Esophagus squamous epithelium (tissue), 5 donors: ENCODE results near the gene POLA1. TPM values are rescaled to one million over a fixed set of nuclear protein-coding genes. Genes with fewer than 3 reads are reported as not detected.

Experiments used
- DNase-seq: peaks from one replicate; lab custom pipeline; 2025; lab: John Stamatoyannopoulos, UW
- H3K27ac ChIP-seq, 4 donors: fragments of 200-600 bp; sonication (generic); one replicate each; pipeline ENCODE4 v1.5.1; 2016 to 2019; ENCODE audit warnings: mild to moderate bottlenecking in 1 of 4
- H3K27me3 ChIP-seq, 4 donors: fragments of 200-600 bp; sonication (generic); 1 replicate in 3 of 4; 2 replicates in 1 of 4; pipeline versions ENCODE4 v1.5.1 to v1.6.0; 2017 to 2021; ENCODE audit warnings: antibody characterized with exemption in 1 of 4
- H3K36me3 ChIP-seq, 3 donors: fragments of 200-600 bp; sonication (generic); one replicate each; pipeline ENCODE4 v1.5.1; 2016 to 2019
- H3K4me1 ChIP-seq, 3 donors: fragments of 200-600 bp; sonication (generic); one replicate each; pipeline ENCODE4 v1.5.1; 2017 to 2019
- H3K4me3 ChIP-seq, 4 donors: fragments of 200-600 bp; sonication (generic); 1 replicate in 3 of 4; 2 replicates in 1 of 4; pipeline ENCODE4 v1.5.1; 2016 to 2019; ENCODE audit warnings: mild to moderate bottlenecking in 2 of 4, moderate library complexity in 1 of 4
- H3K9me3 ChIP-seq, 3 donors: fragments of 200-600 bp; sonication (generic); one replicate each; pipeline ENCODE4 v1.5.1; 2016 to 2019
- POLR2A ChIP-seq, 4 donors: fragments of 450-650 bp; IDR thresholded peaks; one replicate each; pipeline ENCODE4 v1.6.1; 2017; ENCODE audit warnings: antibody characterized with exemption in 4 of 4, mild to moderate bottlenecking in 4 of 4, moderate library complexity in 3 of 4
- WGBS, 2 donors: methylation state at CpG; one replicate each; pipeline ENCODE4 v1.1.5; 2018; 5-methylcytosine and 5-hydroxymethylcytosine counted together
- intact Hi-C: fragments of 100-400 bp; cut with DNase I; formaldehyde crosslinking; loops from one replicate; pipeline ENCODE4 v1.15.0; 2022
- total RNA-seq, 4 donors: library from RNA; depleted of rRNA; stranded (reverse); fragments of >200 nt; gene quantifications; one replicate each; pipeline ENCODE4 v1.1.0, GENCODE V29; 2016
- TF ChIP-seq, protein P1 (sequence below), 6 experiments: fragments of 450-650 bp in 4 of 6; fragments of 200-600 bp in 2 of 6; sonication (generic) in 2 of 6; IDR thresholded peaks; one replicate each; pipeline ENCODE4 v1.5.1; 2016 to 2019; ENCODE audit warnings: antibody characterized with exemption in 6 of 6, mild to moderate bottlenecking in 4 of 6, moderate library complexity in 4 of 6
- donor health status: DM: yes; HTN: yes; CAD: no.

POLA1 gene
- total RNA-seq, 4 donors from 2014 or later: 5.3 to 14.7 (median 13.1) TPM

DNA sequence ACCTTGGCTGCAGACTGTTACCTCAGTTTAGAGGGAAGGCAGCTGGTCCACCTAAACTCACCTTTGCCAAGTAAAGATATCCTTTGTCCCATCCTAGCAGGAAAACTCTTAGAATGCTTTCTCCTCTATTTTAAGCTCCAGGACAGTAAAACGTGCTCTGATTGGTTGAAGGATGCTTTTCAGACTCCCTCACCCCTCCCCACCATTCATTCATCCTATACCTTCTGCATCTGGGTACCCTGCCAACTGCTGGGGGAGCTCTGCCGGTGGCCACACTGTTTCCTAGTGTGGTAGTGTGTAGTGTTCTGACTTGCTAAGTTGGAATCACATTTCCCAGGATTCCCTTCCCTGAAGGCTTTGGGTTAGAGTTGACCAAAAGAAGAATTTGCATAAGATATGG is 20.3 kb upstream of the POLA1 start:
- H3K9me3 ChIP-seq: no peaks in the 10 kb centered on the region
- DNase-seq: no peak
- H3K36me3 ChIP-seq: no peaks in the 10 kb centered on the region
- 32 to 40% methylated on average over 2 of the region's 2 CpGs for WGBS, 2 donors
- H3K4me1 ChIP-seq: no peaks in the 10 kb centered on the region
- intact Hi-C loops: no loop called here
- no peak for TF ChIP-seq POLR2A (IDR thresholded peaks at IDR 0.05)
- TF ChIP-seq, protein P1, sequence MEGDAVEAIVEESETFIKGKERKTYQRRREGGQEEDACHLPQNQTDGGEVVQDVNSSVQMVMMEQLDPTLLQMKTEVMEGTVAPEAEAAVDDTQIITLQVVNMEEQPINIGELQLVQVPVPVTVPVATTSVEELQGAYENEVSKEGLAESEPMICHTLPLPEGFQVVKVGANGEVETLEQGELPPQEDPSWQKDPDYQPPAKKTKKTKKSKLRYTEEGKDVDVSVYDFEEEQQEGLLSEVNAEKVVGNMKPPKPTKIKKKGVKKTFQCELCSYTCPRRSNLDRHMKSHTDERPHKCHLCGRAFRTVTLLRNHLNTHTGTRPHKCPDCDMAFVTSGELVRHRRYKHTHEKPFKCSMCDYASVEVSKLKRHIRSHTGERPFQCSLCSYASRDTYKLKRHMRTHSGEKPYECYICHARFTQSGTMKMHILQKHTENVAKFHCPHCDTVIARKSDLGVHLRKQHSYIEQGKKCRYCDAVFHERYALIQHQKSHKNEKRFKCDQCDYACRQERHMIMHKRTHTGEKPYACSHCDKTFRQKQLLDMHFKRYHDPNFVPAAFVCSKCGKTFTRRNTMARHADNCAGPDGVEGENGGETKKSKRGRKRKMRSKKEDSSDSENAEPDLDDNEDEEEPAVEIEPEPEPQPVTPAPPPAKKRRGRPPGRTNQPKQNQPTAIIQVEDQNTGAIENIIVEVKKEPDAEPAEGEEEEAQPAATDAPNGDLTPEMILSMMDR (IDR thresholded peaks at IDR 0.05): no peak
- no peaks in the 10 kb centered on the region for H3K27me3 ChIP-seq
- H3K4me3 ChIP-seq: no peak overlapping the region
- no peak overlapping the region for H3K27ac ChIP-seq

DNA sequence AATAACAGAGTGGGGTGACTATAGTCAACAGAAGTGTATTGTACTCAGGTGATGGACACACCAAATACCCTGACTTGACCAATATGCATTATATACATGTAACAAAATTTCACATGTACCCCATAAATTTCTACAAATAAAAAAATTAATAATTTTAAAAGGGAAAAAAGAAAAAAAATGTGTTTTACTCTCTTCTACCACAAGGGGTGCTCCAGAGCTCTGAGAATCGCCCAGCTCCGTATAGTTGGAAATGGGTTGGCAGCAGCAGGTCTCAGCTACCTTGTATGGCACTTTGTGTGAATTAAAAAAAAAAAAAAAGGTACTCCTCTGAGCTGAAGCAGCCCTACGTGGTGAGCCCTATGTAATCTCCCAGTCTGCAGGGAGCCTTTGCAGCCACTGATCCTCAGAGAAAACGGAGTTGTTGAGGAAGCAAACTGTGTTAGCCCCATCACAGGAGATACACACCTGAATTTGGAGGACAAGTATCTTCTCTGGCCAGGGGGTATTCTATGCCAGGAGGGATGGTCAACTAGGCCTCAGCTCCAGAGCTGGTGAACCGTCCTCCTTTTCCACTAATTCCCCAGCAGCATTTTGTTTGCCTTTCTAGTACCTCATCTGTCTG is 17.2 kb upstream of the POLA1 start:
- Histone ChIP-seq H3K27me3 (no peaks in the 10 kb centered on the region), H3K9me3 (no peaks in the 10 kb centered on the region), H3K4me1 (no peaks in the 10 kb centered on the region), H3K27ac (no peak overlapping the region), H3K36me3 (no peaks in the 10 kb centered on the region), H3K4me3 (no peak overlapping the region)
- no peak for DNase-seq
- intact Hi-C loops: no loop called here
- no peak for TF ChIP-seq POLR2A (IDR thresholded peaks at IDR 0.05)
- TF ChIP-seq, protein P1 (IDR thresholded peaks at IDR 0.05): peak in 2 of 6 experiments; percentile 25 to 55
- 0 to 35% methylated on average over 3 to 5 of the region's 5 CpGs for WGBS, 2 donors

DNA sequence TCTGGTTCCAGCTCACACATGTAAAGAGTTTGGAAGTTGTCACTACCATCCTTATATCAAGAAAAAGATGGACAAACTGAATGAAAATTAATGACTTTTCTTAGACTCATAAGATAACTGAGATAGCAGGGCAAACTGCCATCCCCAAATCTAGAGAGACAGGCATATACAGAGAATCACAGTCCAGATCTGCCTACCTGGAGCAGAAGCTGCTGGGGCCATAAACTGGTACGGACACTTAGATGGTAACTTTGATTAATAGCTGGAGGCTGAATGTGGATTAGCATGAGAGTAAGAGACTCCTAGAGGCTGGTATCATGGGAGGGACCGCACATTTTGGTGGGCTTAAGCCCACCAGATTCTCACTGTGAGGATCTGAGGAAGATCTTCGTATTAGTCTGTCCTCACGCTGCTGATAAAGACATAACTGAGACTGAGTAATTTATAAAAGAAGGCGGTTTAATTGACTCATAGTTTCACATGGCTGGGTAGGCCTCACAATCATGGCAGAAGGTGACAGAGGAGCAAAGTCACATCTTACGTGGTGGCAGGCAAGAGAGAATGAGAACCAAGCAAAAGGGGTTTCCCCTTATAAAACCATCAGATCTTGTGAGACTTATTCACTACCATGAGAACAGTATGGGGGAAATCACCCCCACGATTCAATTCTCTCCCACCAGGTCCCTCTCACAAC is 10.8 kb upstream of the POLA1 start:
- no peak for DNase-seq
- Histone ChIP-seq H3K4me1 (no peaks in the 10 kb centered on the region), H3K9me3 (no peaks in the 10 kb centered on the region), H3K4me3 (no peak overlapping the region), H3K27ac (no peak overlapping the region), H3K36me3 (no peaks in the 10 kb centered on the region), H3K27me3 (no peaks in the 10 kb centered on the region)
- intact Hi-C loops: no loop called here
- no peak for TF ChIP-seq POLR2A (IDR thresholded peaks at IDR 0.05)
- TF ChIP-seq, protein P1 (IDR thresholded peaks at IDR 0.05): no peak
- WGBS, 2 donors: 71 to 83% methylated on average over 6 to 7 of the region's 7 CpGs

DNA sequence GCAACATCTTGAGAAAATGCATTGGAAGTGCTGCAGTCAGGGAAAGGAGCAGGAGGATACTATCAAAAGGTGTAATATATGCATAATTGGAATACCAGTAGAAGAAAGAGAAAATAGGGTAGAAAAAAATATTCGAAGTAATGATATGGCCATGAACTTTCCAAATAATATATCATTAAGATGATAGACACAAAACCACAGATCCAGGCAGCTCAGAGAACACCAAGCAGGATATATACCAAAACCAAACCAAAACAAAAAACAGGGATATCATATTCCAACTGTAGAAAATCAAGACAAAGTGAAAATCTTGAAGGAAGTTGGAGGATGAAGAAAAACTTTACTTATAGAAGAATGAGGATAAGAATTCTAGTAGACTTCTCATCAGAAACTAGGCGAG is 9.7 kb upstream of the POLA1 start:
- no peak overlapping the region for H3K4me3 ChIP-seq
- WGBS, 2 donors: 77 to 82% methylated on average over 2 of the region's 2 CpGs
- H3K27ac ChIP-seq: no peak overlapping the region
- no peaks in the 10 kb centered on the region for H3K4me1 ChIP-seq
- H3K36me3 ChIP-seq: no peaks in the 10 kb centered on the region
- TF ChIP-seq, protein P1 (IDR thresholded peaks at IDR 0.05): no peak
- no peak for TF ChIP-seq POLR2A (IDR thresholded peaks at IDR 0.05)
- no peak for DNase-seq
- no peaks in the 10 kb centered on the region for H3K27me3 ChIP-seq
- H3K9me3 ChIP-seq: no peaks in the 10 kb centered on the region
- intact Hi-C loops: no loop called here

DNA sequence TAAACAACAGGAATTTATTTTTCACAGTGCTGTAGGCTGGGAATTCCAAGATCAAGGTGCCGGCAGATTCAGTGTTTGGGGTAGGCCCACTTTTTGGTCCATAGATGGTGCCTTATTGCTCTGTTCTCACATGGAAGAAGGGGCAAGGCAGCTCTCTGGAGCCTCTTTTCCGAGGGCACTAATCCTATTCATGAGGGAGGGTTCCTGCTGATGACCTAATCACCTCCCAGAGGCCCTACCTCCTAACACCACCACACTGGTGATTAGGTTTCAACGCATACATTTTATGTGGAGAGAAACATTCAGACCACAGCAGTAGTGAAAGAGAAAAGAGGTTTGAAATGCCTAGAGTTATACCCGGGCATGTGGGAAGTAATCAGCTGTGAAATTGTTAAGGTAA is 1.4 kb upstream of the POLA1 start:
- peaks cover 0 to 19% (median 0%) of the 10 kb centered on the region in 3 donors for H3K4me1 ChIP-seq
- H3K9me3 ChIP-seq: no peaks in the 10 kb centered on the region
- no peak for DNase-seq
- no peak for TF ChIP-seq POLR2A (IDR thresholded peaks at IDR 0.05)
- TF ChIP-seq, protein P1 (IDR thresholded peaks at IDR 0.05): no peak
- intact Hi-C loops: no loop called here
- H3K36me3 ChIP-seq: no peaks in the 10 kb centered on the region
- no peaks in the 10 kb centered on the region for H3K27me3 ChIP-seq
- no peak overlapping the region for H3K4me3 ChIP-seq
- WGBS, 2 donors: 66 to 77% methylated on average over 2 to 3 of the region's 4 CpGs
- H3K27ac ChIP-seq: no peak overlapping the region
